ENCODE results near the gene RPL22L1. TPM values are rescaled to one million over a fixed set of nuclear protein-coding genes. Genes with fewer than 3 reads are reported as not detected.
"Not testable (repeated sequence)": the region's sequence is repeated elsewhere in the genome, so short reads cannot be mapped to it uniquely, and the experiment has no call there.

The RPL22L1 gene
- total RNA-seq, 1 experiment from 2014 or later: 46.7 TPM

DNA sequence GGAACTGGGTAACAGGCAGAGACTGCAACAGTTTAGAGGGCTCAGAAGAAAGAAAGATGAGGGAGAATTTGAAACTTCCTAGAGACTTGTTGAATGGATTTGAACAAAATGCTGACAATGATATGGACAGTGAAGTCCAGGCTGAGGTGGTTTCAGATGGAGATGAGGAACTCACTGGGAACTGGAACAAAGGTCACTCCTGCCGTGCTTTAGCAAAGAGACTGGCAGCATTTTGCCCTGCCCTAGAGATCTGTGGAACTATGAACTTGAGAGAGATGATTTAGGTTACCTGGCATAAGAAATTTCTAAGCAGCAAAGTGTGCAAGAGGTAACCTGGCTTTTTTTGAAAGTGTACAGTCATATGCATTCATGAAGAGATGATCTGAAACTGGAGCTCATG, 26.8 kb upstream of the RPL22L1 start:
- no peak for DNase-seq
- Histone ChIP-seq H3K4me3 (ENCODE audit: insufficient read depth, low read depth, low read length) (no peak overlapping the region), H3K36me3 (replicated peaks; ENCODE audit: control insufficient read depth, insufficient read depth, low read length) (no peaks in the 10 kb centered on the region; the same call in none of the 2 replicates), H3K27me3 (ENCODE audit: control insufficient read depth, insufficient read depth, low read length) (no peaks in the 10 kb centered on the region)

GRCh38 chr3:170896333-170896732, 26.3 kb upstream of the RPL22L1 start:
- not testable (repeated sequence) for DNase-seq; H3K36me3 ChIP-seq (replicated peaks; ENCODE audit: control insufficient read depth, insufficient read depth, low read length); H3K4me3 ChIP-seq (ENCODE audit: insufficient read depth, low read depth, low read length); H3K27me3 ChIP-seq (ENCODE audit: control insufficient read depth, insufficient read depth, low read length)

DNA sequence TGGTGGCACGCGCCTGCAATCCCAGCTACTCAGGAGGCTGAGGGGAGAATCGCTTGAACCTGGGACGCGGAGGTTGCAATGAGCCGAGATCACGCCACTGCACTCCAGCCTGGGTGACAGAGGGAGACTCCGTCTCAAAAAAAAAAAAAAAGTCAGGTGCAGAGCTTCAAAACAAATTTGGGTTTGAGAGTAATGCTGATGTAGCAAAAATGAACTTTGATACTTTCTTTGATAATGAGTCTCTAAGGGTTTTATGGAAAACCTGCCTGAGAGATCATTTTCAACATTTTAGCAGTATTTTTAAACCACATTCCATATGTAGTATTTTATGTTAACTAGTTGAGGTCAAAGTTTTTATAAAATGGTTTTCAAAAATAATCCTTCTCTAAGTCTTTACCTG, 23.9 kb upstream of the RPL22L1 start:
- no peaks in the 10 kb centered on the region; the same call in none of the 2 replicates for H3K36me3 ChIP-seq (replicated peaks; ENCODE audit: control insufficient read depth, insufficient read depth, low read length)
- no peaks in the 10 kb centered on the region for H3K27me3 ChIP-seq (ENCODE audit: control insufficient read depth, insufficient read depth, low read length)
- DNase-seq: no peak
- no peak overlapping the region for H3K4me3 ChIP-seq (ENCODE audit: insufficient read depth, low read depth, low read length)

- Histone ChIP-seq H3K27me3 (ENCODE audit: control insufficient read depth, insufficient read depth, low read length) (no peaks in the 10 kb centered on the region), H3K36me3 (replicated peaks; ENCODE audit: control insufficient read depth, insufficient read depth, low read length) (no peaks in the 10 kb centered on the region; the same call in 1 of the 2 replicates), H3K4me3 (ENCODE audit: insufficient read depth, low read depth, low read length) (no peak overlapping the region)
- no peak for DNase-seq
These were observed 19.6 kb upstream of the RPL22L1 start for GRCh38 chr3:170889630-170890029.

GRCh38 chr3:170889132-170889531, 19.1 kb upstream of the RPL22L1 start:
- DNase-seq: no peak
- Histone ChIP-seq H3K4me3 (ENCODE audit: insufficient read depth, low read depth, low read length) (no peak overlapping the region), H3K27me3 (ENCODE audit: control insufficient read depth, insufficient read depth, low read length) (no peaks in the 10 kb centered on the region), H3K36me3 (replicated peaks; ENCODE audit: control insufficient read depth, insufficient read depth, low read length) (no peaks in the 10 kb centered on the region)

- H3K27me3 ChIP-seq (ENCODE audit: control insufficient read depth, insufficient read depth, low read length); DNase-seq; H3K36me3 ChIP-seq (replicated peaks; ENCODE audit: control insufficient read depth, insufficient read depth, low read length); H3K4me3 ChIP-seq (ENCODE audit: insufficient read depth, low read depth, low read length): not testable (repeated sequence)
These were observed 14.3 kb upstream of the RPL22L1 start for GRCh38 chr3:170884109-170884930.

DNA sequence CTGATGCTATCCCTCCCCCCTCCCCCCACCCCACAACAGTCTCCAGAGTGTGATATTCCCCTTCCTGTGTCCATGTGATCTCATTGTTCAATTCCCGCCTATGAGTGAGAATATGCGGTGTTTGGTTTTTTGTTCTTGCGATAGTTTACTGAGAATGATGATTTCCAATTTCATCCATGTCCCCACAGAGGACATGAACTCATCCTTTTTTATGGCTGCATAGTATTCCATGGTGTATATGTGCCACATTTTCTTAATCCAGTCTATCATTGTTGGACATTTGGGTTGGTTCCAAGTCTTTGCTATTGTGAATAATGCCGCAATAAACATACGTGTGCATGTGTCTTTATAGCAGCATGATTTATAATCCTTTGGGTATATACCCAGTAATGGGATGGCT, 8.7 kb upstream of the RPL22L1 start:
- H3K27me3 ChIP-seq (ENCODE audit: control insufficient read depth, insufficient read depth, low read length); H3K36me3 ChIP-seq (replicated peaks; ENCODE audit: control insufficient read depth, insufficient read depth, low read length); H3K4me3 ChIP-seq (ENCODE audit: insufficient read depth, low read depth, low read length); DNase-seq: not testable (repeated sequence)

GRCh38 chr3:170877311-170877710, 7.3 kb upstream of the RPL22L1 start:
- not testable (repeated sequence) for H3K27me3 ChIP-seq (ENCODE audit: control insufficient read depth, insufficient read depth, low read length); DNase-seq; H3K36me3 ChIP-seq (replicated peaks; ENCODE audit: control insufficient read depth, insufficient read depth, low read length); H3K4me3 ChIP-seq (ENCODE audit: insufficient read depth, low read depth, low read length)

GRCh38 chr3:170876537-170876936, 6.5 kb upstream of the RPL22L1 start:
- no peak for DNase-seq
- no peaks in the 10 kb centered on the region for H3K27me3 ChIP-seq (ENCODE audit: control insufficient read depth, insufficient read depth, low read length)
- H3K4me3 ChIP-seq (ENCODE audit: insufficient read depth, low read depth, low read length): no peak overlapping the region
- H3K36me3 ChIP-seq (replicated peaks; ENCODE audit: control insufficient read depth, insufficient read depth, low read length): no peaks in the 10 kb centered on the region

DNA sequence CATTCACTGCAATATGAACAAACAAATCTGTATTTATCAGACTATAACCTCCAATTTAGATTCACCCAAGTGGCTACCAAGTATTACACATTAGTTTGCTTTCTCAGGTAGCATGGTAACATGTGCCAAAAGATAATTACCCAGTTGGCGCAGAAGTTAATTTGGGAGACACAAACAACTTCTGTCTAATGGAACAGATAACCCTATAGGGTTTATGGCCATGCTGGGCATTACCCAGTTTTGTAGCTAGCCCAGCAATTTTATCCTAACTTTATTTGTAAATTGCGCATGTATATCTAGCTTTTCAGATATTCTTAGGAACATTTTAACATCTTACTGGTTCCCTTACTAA, 780 bp downstream of the RPL22L1 start:
- DNase-seq: no peak
- peak overlapping the region; percentile 68 for H3K4me3 ChIP-seq (ENCODE audit: insufficient read depth, low read depth, low read length)
- H3K36me3 ChIP-seq (replicated peaks; ENCODE audit: control insufficient read depth, insufficient read depth, low read length): peaks cover 8% of the 10 kb centered on the region
- no peaks in the 10 kb centered on the region for H3K27me3 ChIP-seq (ENCODE audit: control insufficient read depth, insufficient read depth, low read length)

DNA sequence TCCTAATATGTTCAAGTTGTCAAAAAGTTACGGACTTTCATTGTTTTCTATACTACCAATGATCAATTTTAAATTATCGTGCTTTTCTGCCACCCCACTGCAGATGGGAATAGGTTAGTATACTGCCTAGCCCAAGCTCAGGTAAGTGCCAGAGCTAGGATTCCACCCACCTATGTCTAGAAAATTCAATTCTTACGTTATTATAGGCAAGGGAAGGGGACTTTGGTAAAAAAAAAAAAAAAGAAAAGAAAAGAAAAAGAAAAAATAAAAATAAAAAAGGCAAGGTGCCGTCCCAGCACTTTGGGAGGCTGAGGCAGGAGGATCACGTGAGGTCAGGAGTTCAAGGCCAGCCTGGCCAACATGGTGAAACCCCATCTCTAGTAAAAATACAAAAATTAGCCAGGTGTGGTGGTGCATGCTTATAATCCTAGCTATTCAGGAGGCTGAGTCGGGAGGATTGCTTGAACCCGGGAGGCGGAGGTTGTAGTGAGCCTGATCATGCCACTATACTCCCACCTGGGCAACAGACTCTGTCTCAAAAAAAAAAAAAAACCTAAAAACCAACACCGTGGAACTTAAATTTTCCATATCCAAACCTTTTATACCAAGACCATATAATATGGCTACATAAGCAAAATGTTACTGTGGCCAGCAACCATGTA, 1.3 kb downstream of the RPL22L1 start:
- Histone ChIP-seq H3K27me3 (ENCODE audit: control insufficient read depth, insufficient read depth, low read length) (no peaks in the 10 kb centered on the region), H3K4me3 (ENCODE audit: insufficient read depth, low read depth, low read length) (peak overlapping the region; percentile 68), H3K36me3 (replicated peaks; ENCODE audit: control insufficient read depth, insufficient read depth, low read length) (peaks cover 8% of the 10 kb centered on the region)
- no peak for DNase-seq

- no peak for DNase-seq
- Histone ChIP-seq H3K4me3 (ENCODE audit: insufficient read depth, low read depth, low read length) (no peak overlapping the region), H3K27me3 (ENCODE audit: control insufficient read depth, insufficient read depth, low read length) (no peaks in the 10 kb centered on the region), H3K36me3 (replicated peaks; ENCODE audit: control insufficient read depth, insufficient read depth, low read length) (peaks cover 8% of the 10 kb centered on the region)
These were observed 2.7 kb downstream of the RPL22L1 start for GRCh38 chr3:170867143-170867937.

- no peak overlapping the region for H3K4me3 ChIP-seq (ENCODE audit: insufficient read depth, low read depth, low read length)
- peaks cover 8% of the 10 kb centered on the region for H3K36me3 ChIP-seq (replicated peaks; ENCODE audit: control insufficient read depth, insufficient read depth, low read length)
- H3K27me3 ChIP-seq (ENCODE audit: control insufficient read depth, insufficient read depth, low read length): no peaks in the 10 kb centered on the region
- DNase-seq: no peak
These were observed 3.5 kb downstream of the RPL22L1 start for GRCh38 chr3:170866499-170866898.

DNA sequence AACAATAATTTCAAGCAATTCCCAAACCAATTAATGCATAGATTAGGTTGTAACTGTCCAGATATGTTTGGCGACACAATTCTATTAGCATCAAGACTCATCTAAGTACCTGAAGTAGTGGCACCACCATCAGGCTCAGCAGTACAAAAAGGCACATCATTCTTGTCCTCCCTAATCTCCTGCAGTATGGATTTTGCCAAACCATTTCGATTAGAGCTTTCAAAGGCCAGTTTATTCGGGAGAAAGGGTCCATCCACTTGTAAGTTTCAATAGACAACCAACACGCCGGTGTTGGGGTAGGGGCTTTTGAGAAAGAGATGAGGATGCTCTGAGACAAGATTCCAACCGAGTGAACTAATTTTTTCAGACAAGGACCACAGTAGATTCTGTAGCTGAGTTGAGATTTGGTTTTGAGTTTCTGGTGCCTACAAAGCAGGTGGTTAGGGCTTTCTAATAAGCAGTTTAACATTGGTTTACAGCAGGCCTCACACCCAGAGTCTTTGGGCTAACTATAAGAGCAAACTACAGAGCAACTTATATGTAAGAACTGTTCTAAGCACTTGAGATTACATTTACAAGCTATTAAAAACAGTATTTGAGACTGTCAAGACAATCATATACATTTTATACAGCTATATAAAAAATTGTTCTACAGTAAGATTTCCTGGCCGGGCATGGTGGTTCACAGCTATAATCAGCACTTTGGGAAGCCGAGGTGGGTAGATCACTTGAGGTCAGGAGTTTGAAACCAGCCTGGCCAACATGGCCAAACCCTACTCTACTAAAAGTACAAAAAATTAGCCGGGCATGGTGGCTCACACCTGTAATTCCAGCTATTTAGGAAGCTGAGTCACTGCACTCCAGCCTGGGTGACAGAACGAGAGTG, 4.5 kb downstream of the RPL22L1 start:
- no peaks in the 10 kb centered on the region for H3K27me3 ChIP-seq (ENCODE audit: control insufficient read depth, insufficient read depth, low read length)
- no peak for DNase-seq
- H3K36me3 ChIP-seq (replicated peaks; ENCODE audit: control insufficient read depth, insufficient read depth, low read length): peaks cover 8% of the 10 kb centered on the region
- no peak overlapping the region for H3K4me3 ChIP-seq (ENCODE audit: insufficient read depth, low read depth, low read length)
